B cell (primary cell): ENCODE data around the gene MAP2K5. TPM values are rescaled to one million over a fixed set of nuclear protein-coding genes. Genes with fewer than 3 reads are reported as not detected.

ENCODE experiments used
- ATAC-seq: fragments of 200-7000 bp; cut with Tn5 transposase; one replicate; pipeline ENCODE4 v1.10.0; 2021; ENCODE audit warnings: low read depth, mild to moderate bottlenecking, moderate number of reproducible peaks, moderate library complexity
- CTCF ChIA-PET: fragments of 350-600 bp; sonication (Branson Sonifier 250); formaldehyde crosslinking; loops from one replicate; lab custom pipeline; 2021; ENCODE audit warnings: antibody characterized with exemption, inconsistent platforms; lab: Charles Lee
- POLR2A ChIA-PET: fragments of 350-600 bp; sonication (Branson Sonifier 250); formaldehyde crosslinking; loops from one replicate; lab custom pipeline; 2021; ENCODE audit warnings: antibody characterized with exemption; lab: Charles Lee
- DNase-seq: peaks from one replicate; pipeline ENCODE4 v3.0.0; 2013
- H2AFZ ChIP-seq: 2 replicates; pipeline ENCODE4 v1.6.1; 2012; ENCODE audit warnings: mild to moderate bottlenecking, low read depth, low read length; ENCODE audit not compliant: insufficient read depth, poor library complexity, severe bottlenecking
- H3K27ac ChIP-seq, 2 donors: 1 replicate in 1 of 2; 2 replicates in 1 of 2; pipeline ENCODE4 v1.5.1; 2012 to 2013; ENCODE audit warnings: low read length in 2 of 2, mild to moderate bottlenecking in 2 of 2, moderate library complexity in 1 of 2
- H3K27me3 ChIP-seq, 4 experiments: fragments of 200-600 bp in 1 of 4; sonication (generic) in 1 of 4; replicated peaks in 1 of 4; 1 replicate in 2 of 4; 2 replicates in 2 of 4; pipeline versions ENCODE4 v1.6.1 to v1.7.0; 2013 to 2016; ENCODE audit warnings: low read length in 3 of 4, mild to moderate bottlenecking in 2 of 4, mixed read lengths in 1 of 4, moderate library complexity in 1 of 4; ENCODE audit not compliant: insufficient read depth in 4 of 4, control insufficient read depth in 3 of 4; ENCODE audit errors: control extremely low read depth in 1 of 4
- H3K36me3 ChIP-seq, 2 experiments: replicated peaks in 1 of 2; 1 replicate in 1 of 2; 2 replicates in 1 of 2; pipeline versions ENCODE4 v1.6.1 to v1.7.1; 2013; ENCODE audit warnings: low read length in 1 of 2; ENCODE audit not compliant: insufficient read depth in 2 of 2, control insufficient read depth in 1 of 2; ENCODE audit errors: control extremely low read depth in 1 of 2, extremely low read depth in 1 of 2
- H3K4me1 ChIP-seq, 2 donors: fragments of 200-600 bp in 1 of 2; sonication (generic) in 1 of 2; 1 replicate in 1 of 2; 2 replicates in 1 of 2; pipeline versions ENCODE4 v1.5.1 to v1.6.1; 2013 to 2017; ENCODE audit warnings: low read length in 2 of 2; ENCODE audit not compliant: control insufficient read depth in 2 of 2, insufficient read depth in 2 of 2
- H3K4me2 ChIP-seq: replicated peaks from 2 replicates; pipeline ENCODE3; 2012; ENCODE audit warnings: mild to moderate bottlenecking, low read depth, low read length; ENCODE audit not compliant: poor library complexity, severe bottlenecking
- H3K4me3 ChIP-seq, 5 experiments: fragments of 200-600 bp in 1 of 5; sonication (generic) in 1 of 5; 1 replicate in 3 of 5; 2 replicates in 2 of 5; pipeline versions ENCODE4 v1.5.1 to v1.7.0; 2011 to 2016; ENCODE audit warnings: low read length in 4 of 5, mild to moderate bottlenecking in 4 of 5, low read depth in 2 of 5, control low read depth in 1 of 5, moderate library complexity in 1 of 5; ENCODE audit not compliant: insufficient read depth in 1 of 5; ENCODE audit errors: control extremely low read depth in 1 of 5, extremely low read depth in 1 of 5
- H3K79me2 ChIP-seq: fragments of 200-600 bp; sonication (generic); one replicate; pipeline ENCODE4 v1.6.0; 2016; ENCODE audit warnings: low read length; ENCODE audit not compliant: control insufficient read depth, insufficient read depth
- H3K9ac ChIP-seq: fragments of 200-600 bp; sonication (generic); 2 replicates; pipeline ENCODE4 v1.6.1; 2017; ENCODE audit warnings: mild to moderate bottlenecking, low read length, moderate library complexity
- H3K9me3 ChIP-seq, 3 donors: one replicate each; pipeline versions ENCODE4 v1.6.1 to v1.7.1; 2013; ENCODE audit warnings: low read length in 2 of 3; ENCODE audit not compliant: control insufficient read depth in 2 of 3, insufficient read depth in 1 of 3; ENCODE audit errors: control extremely low read depth in 1 of 3
- H4K20me1 ChIP-seq: 2 replicates; pipeline ENCODE4 v1.6.0; 2012; ENCODE audit warnings: mild to moderate bottlenecking, low read length; ENCODE audit not compliant: insufficient read depth, control insufficient read depth, poor library complexity, severe bottlenecking
- H3K27ac Mint-ChIP-seq: one replicate; pipeline ENCODE4 v1.8.0; 2021; ENCODE audit warnings: mixed read lengths
- H3K27me3 Mint-ChIP-seq: one replicate; pipeline ENCODE4 v1.8.0; 2021; ENCODE audit warnings: mixed read lengths
- H3K4me1 Mint-ChIP-seq: one replicate; pipeline ENCODE4 v1.8.0; 2021; ENCODE audit warnings: mixed read lengths
- H3K4me3 Mint-ChIP-seq: one replicate; pipeline ENCODE4 v1.8.0; 2021; ENCODE audit warnings: mixed read lengths
- H3K9me3 Mint-ChIP-seq: one replicate; pipeline ENCODE4 v1.8.0; 2022; ENCODE audit warnings: mixed read lengths; ENCODE audit not compliant: insufficient read depth
- CTCF ChIP-seq: fragments of 200-600 bp; IDR thresholded peaks from one replicate; pipeline ENCODE4 v1.8.0; 2022; ENCODE audit warnings: antibody characterized with exemption, mild to moderate bottlenecking
- EZH2 ChIP-seq: IDR thresholded peaks from 2 replicates; pipeline ENCODE4 v1.6.1; 2012; ENCODE audit warnings: borderline replicate concordance, low read depth, mild to moderate bottlenecking, moderate library complexity, low read length; ENCODE audit not compliant: insufficient read depth, poor library complexity, severe bottlenecking
- WGBS: methylation state at CpG from one replicate; pipeline ENCODE4 v1.1.5; 2013; ENCODE audit warnings: missing lambda C conversion rate; ENCODE audit not compliant: insufficient coverage; 5-methylcytosine and 5-hydroxymethylcytosine counted together
- intact Hi-C: fragments of 100-400 bp; cut with micrococcal nuclease; formaldehyde crosslinking; loops from one replicate; pipeline ENCODE4 v1.10.0; 2022
- polyA plus RNA-seq: library from polyadenylated mRNA; depleted of rRNA; stranded (reverse); fragments of >200 nt; gene quantifications from 2 replicates; pipeline ENCODE4 v1.2.3, GENCODE V29; 2012
- total RNA-seq, 2 donors: library from RNA; stranded (reverse); fragments of 120-200 nt in 1 of 2; gene quantifications; 1 replicate in 1 of 2; 2 replicates in 1 of 2; pipeline versions ENCODE4 v1.2.3 to v1.2.4, GENCODE V29; 2013 to 2022

Gene MAP2K5
- total and polyA plus RNA-seq, 2 donors (not counting 1 experiment from before 2014, with no cell fraction given) = 11.1 to 40.0 TPM

GRCh38 chr15:67678993-67679392 is 136.5 kb downstream of the MAP2K5 start:
- Histone ChIP-seq H2AFZ (no peak overlapping the region), H3K27ac (no peak overlapping the region), H3K27me3 (no peaks in the 10 kb centered on the region), H4K20me1 (no peaks in the 10 kb centered on the region), H3K9ac (no peak overlapping the region), H3K9me3 (peaks cover 0 to 17% (median 6%) of the 10 kb centered on the region in 3 donors), H3K4me2 (no peak overlapping the region), H3K36me3 (peaks cover 0 to 11% of the 10 kb centered on the region in 2 experiments), H3K4me1 (no peaks in the 10 kb centered on the region), H3K4me3 (no peak overlapping the region), H3K79me2 (no peaks in the 10 kb centered on the region)
- intact Hi-C loops = no loop called here
- no peak for DNase-seq
- Mint-ChIP-seq H3K9me3 (no peaks in the 10 kb centered on the region), H3K27me3 (no peaks in the 10 kb centered on the region), H3K4me1 (no peaks in the 10 kb centered on the region), H3K4me3 (no peak overlapping the region), H3K27ac (no peak overlapping the region)
- no peak for ATAC-seq
- CTCF ChIA-PET = no interaction called here
- POLR2A ChIA-PET = no interaction called here
- TF ChIP-seq CTCF (no peak), EZH2 (no peak)
- 100% methylated on average over 1 of the region's 5 CpGs for WGBS

- Histone ChIP-seq H3K9ac (no peak overlapping the region), H3K4me2 (no peak overlapping the region), H2AFZ (no peak overlapping the region), H3K4me1 (no peaks in the 10 kb centered on the region), H3K27ac (no peak overlapping the region), H3K9me3 (peaks cover 2 to 19% (median 17%) of the 10 kb centered on the region in 3 donors), H3K36me3 (peaks cover 0 to 7% of the 10 kb centered on the region in 2 experiments), H4K20me1 (no peaks in the 10 kb centered on the region), H3K27me3 (no peaks in the 10 kb centered on the region), H3K4me3 (no peak overlapping the region), H3K79me2 (no peaks in the 10 kb centered on the region)
- intact Hi-C loops = no loop called here
- CTCF ChIA-PET = no interaction called here
- H3K27me3 Mint-ChIP-seq = no peaks in the 10 kb centered on the region
- 100% methylated on average over 1 of the region's 2 CpGs for WGBS
- DNase-seq (no peak), ATAC-seq (no peak)
- no peak overlapping the region for H3K27ac Mint-ChIP-seq
- no peak overlapping the region for H3K4me3 Mint-ChIP-seq
- no peaks in the 10 kb centered on the region for H3K4me1 Mint-ChIP-seq
- peaks cover 7% of the 10 kb centered on the region for H3K9me3 Mint-ChIP-seq
- TF ChIP-seq CTCF = no peak
- no peak for TF ChIP-seq EZH2
- POLR2A ChIA-PET = no interaction called here
Observed at GRCh38 chr15:67680641-67681040, 138.1 kb downstream of the MAP2K5 start.
